Anterior cingulate cortex (tissue), 58 donors: ENCODE results near the gene MMP24.
A peak's percentile ranks its signal among the peaks of the same experiment; 100 is the strongest.

Experiments
- DNase-seq, 58 donors: peaks; one replicate each; lab custom pipeline; 2025; lab: John Stamatoyannopoulos, UW

MMP24 gene

GRCh38 chr20:35275741-35276251 lies 49.3 kb downstream of the MMP24 start:
- DNase-seq, result no peak

DNA sequence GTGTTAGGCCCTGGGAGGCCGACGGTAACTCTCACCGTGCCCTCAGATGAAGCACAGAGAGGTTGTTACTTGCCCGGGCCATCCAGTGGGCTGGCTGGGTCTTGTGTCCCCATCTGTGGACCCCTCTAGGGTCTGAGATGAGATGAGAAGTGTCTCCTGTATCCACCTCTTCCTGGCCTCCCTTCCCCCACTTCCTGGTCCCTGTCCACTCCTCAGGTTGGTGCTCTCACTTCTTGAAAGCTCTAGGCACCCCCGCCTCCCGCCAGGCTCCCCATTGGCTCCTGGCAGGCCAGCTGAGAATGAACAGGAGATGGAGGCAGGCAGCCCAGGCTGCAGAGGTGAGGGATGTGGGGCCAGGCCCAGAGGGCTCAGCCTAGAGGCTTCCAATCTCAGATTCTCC lies 49.9 kb downstream of the MMP24 start:
- DNase-seq, result peak in 1 of 58 donors; percentile 10

GRCh38 chr20:35277127-35277526 lies 50.6 kb downstream of the MMP24 start:
- DNase-seq, result no peak

DNA sequence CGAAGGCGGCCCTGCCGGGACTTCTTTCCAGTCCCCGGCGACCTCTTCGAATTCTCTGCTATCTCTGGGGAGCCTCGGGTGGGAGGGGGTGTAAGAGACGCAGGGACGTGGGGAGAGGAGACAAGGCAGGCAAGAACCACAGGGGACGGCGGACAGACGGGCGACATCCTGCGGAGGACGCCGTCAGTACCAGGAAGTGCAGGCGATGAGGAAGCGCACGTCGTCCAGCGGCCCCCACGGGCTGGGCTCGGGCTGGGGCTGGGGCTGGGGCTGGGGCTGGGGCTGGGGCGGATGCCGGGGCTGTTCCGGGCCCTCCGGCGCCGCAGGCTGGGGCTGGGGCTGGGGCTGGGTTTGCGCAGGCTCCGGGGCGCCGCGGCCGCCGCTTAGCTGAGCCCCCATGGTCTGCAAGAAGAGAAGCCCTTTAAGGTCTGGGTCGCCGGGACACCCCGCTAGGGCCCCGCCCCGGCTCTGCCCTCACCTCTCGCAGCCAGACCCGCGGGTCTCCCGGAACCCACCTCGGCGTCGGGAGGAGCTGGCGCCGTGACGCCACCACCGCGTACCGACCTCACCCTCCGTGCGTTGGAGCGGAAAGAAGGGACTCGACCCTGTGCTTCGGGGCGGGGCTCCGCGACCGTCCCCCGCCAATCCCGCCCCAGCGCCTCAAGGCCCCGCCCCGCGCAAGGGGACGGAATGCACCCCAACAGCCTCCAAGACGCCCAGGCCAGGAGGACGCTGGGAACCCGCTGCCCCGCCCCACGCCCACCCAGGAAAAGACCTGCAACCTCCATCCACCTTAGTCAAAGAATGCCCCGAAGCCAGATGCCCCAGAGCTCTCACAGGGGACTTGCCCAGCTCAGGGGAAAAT lies 51.3 kb downstream of the MMP24 start, which contains the start of gene MMP24OS:
Gene MMP24OS, minus strand, starts transcription at position 592 of the 865 bp plus-strand sequence. Its CDS starts 193 bp downstream, at position 399.
- DNase-seq, result peak; percentile 21 to 94 (median 79)

DNA sequence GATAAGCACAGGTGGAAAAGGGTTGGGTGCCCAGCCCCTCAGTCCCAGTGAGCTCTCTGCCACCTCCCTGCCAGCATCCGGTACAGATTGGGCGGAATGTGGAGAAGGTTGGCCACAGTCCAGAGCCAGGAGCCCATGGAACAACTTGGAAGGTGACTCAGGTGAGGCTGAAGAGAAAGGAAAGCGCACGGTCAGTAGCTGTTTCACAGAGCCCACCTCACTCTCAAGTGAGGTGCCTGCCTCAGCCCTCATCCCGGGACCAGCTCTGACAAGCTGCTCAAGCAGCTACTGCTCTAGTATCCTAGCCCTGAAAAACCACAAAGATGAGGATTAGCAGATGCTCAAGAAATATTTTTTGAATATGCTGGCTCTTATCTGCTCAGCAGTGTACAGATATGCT lies 52.5 kb downstream of the MMP24 start:
- no peak for DNase-seq

- no peak for DNase-seq
Measured at GRCh38 chr20:35279533-35280174, 53.2 kb downstream of the MMP24 start.

DNA sequence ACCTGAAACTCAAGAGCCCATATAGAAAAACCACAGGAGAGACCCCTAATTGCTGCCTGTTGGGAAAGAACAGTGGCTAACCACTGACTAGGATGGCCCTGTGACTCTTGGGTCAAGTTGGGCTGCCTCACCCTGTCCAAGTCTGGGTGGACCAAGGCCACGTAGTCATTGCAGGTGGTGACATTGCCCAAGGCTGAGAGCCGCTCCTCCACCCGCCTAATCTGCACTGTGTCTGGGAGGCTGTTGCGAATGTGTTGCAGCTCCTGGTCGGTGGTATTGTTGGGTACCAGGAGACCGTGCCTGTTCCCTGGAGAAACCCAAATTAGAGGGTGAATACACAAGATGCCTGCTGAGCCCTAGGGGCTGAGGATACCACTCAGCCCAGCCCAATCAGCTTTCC lies 54.0 kb downstream of the MMP24 start:
- no peak for DNase-seq

GRCh38 chr20:35281506-35282101 lies 55.1 kb downstream of the MMP24 start:
- no peak for DNase-seq

GRCh38 chr20:35283441-35284266 lies 57.2 kb downstream of the MMP24 start:
- DNase-seq, result no peak

DNA sequence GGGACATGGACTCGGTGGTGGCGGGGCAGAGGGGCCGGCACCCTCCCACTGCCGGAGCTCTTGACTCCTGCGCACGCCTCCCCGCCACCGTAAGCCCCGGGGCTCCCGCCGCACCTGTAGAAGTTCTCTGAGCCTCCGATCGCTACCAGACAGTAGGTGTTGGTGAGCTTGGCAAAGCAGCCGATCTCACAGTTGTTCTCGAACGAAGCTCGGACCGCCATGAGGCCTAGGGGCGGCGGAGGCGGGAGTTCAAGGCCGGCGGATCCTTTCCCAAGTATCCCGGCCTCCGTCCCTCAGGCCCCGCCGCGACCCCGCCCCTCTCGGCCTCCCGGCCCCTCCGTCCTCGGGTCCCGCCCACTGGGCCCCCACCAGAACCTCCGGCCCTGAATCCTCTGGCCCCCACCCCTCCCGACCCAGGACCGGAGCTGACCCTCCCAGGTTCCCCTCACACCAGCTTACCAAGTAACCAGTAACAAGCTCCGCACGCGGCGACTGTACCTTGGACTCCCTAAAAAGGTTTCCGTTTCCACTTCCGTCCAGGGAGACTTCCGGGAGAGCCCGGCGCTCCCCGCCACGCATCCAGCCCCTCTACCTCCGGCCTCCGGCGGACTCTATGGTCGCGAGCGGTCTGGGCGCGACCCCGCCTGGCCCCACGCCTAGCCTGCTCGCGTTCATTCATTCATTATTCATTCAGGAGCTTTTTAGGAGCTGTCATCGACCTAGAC lies 57.9 kb downstream of the MMP24 start, which contains the start of gene EIF6:
Gene EIF6, minus strand, starts transcription at position 506 of the 725 bp plus-strand sequence. Its CDS starts 285 bp downstream, at position 221.
- DNase-seq, result peak; percentile 32 to 88 (median 68)

DNA sequence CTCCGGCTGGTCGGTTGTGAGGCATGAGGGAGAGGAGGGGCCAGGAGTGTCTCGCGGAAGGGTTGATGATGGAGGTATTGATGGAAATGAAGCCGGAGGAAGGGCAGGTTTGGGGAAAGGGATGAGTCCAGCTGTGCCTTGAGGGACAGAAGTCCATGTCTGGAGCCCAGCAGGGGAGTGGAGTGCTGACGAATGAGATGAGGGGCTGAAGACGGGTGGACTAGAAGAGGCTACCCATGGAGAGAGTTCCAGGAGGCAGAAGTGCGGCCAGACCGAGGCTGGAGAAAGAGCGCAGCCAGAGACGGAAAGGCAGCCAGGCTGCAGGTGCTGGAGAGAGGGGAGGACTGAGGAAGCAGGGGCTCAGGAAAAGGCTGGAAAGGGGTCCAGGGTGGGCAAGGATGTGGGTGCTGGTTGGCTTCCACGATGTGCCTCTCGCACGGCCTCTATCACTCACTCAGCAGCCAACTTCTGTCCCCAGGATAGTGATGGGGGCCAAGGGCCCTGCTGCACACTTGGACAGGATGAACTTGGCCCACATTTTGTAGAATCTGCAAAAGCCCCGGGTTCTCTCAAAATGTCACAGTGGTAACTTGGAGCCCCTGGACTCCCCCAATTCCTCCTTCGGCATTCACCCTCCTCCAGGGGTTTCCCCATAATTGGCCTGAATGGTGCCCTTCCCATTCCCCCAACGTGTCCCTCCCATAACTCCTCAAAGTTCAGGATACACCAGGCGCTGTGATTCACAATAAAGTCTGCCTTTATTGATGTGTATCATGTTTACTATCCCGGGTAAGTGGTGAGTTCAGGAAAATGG lies 58.7 kb downstream of the MMP24 start:
- peak in 5 of 58 donors; percentile 30 to 50 (median 45) for DNase-seq

GRCh38 chr20:35285806-35286076 lies 59.3 kb downstream of the MMP24 start:
- DNase-seq, result no peak

DNA sequence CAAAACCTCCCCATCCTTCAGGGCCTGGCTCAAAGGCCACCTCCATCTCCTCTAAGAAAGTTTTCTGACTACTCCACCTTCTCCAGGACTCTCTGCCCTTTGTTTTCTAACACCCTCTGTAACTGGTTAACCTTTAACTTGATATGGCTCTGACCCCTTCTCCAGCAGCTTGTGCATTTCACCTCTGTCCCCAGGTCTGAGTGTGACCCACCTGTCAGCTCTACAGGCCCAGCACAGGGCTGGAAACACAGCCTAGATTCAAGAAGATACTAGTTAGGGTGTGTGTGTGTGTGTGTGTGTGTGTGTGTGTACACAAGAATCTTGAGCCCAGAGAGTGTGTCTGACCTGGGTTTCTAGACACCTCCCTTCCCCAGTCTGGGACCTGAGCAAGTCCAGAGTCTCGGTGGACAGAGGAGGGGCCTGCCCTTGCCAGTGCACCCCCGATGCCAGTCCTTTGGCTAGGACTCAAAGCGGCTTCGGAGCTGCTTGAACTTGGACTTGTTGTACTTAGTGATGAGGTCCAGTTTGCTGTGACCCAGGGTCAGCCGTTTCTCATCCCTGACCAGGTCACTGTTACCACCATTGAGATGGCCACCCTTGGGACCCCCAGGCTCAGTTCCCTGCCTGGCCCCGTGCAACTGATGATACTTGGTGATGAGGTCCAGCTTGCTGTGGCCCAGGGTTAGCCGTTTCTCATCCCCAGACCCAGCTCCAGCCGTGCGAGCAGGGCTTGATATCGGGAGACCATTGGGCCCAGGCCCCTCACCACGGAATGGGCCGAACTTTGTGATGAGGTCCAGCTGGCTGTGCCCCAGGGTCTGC lies 59.8 kb downstream of the MMP24 start:
- no peak for DNase-seq

DNA sequence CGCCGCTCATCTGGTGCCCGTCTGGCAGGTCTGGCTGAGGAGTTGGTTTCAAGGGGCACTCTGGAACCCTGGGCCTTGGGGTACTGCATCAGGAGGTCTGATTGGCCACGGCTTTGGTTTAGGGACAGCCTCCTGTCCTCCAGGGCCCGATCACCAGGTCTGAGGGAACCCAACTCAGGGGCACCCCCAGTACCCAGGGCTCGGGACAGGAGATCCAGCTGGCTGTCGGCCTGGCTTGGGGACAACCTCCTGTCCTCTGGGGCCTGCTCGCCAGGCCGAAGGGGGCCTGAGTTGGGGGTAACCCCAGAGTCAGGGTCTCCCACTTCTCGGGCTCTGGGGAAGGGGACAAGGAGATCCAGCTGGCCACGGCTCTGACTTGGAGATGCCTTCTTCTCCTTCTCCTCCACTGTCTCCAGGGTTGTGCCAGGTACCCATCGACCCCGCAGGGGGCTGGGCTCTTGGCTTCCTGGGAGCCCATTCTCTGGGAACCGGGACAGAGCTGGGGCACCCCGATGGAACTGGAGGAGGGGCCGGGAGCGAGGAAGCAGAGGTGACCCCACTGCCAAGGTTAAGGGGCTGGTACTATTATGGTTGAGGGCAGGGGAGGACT lies 60.5 kb downstream of the MMP24 start:
- no peak for DNase-seq

DNA sequence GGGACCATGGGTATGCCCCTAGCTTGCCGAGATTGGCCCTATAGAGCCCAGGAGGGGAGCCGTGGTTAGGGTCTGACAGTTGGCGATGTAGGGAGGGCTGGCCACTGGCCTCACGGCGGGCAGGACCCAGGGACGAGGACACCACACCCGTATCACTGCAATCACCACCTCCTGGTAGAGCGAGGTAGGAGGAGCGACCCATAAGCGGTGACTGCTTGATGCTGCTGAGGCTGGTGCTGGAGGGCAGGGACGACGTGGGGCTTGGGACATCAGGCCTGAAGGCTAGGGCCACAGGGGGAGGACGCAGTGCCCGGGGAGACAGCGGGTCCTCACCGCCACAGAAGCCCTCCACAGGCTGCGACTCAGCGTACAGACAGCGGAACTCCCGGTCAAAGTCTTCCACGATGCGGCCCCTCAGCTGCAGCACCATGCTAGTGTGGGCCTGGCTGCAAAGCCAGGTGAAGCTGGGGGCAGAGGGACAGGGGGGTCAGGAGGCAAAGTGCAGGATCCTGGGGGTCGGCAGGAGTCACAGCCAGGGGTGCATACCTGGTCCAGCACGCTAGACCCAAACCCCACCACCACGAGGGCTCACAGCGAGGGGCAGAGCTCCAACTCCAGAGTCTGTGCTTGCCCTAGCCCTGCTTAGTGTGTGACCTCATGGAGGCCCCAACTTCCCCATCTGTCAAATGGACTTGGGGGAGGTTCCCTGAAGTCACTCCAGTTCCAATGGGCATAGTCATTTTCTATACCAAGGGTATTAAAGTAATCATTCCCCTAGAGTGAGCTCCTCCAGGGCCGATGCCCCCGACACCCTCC lies 61.2 kb downstream of the MMP24 start:
- DNase-seq, result no peak

- no peak for DNase-seq
Measured at GRCh38 chr20:35288325-35289060, 62.0 kb downstream of the MMP24 start.
